Measurements from ENCODE around the gene GPA33.

Gene GPA33

GRCh38 chr1:167138703-167139102 is 48.5 kb upstream of the GPA33 start (continued):
- no peak for TF ChIP-seq ZNF398 (tag by site-specific recombination; IDR thresholded peaks at IDR 0.05)
- TF ChIP-seq RBAK (tag by site-specific recombination; IDR thresholded peaks at IDR 0.05): no peak
- TF ChIP-seq ZNF140 (tag by site-specific recombination; IDR thresholded peaks at IDR 0.05): no peak
- no peak for TF ChIP-seq ZNF623 (tag by site-specific recombination; IDR thresholded peaks at IDR 0.05)
- no peak for TF ChIP-seq ZNF530 (tag by site-specific recombination; IDR thresholded peaks at IDR 0.05; ENCODE audit: low read depth)
- no peak for TF ChIP-seq ZNF555 (tag by site-specific recombination; conservative IDR thresholded peaks at IDR 0.05)
- TF ChIP-seq ZNF610 (tag by site-specific recombination; IDR thresholded peaks at IDR 0.05; ENCODE audit: borderline replicate concordance): no peak
- no peak for TF ChIP-seq HOXC10 (CRISPR knock-in tag; IDR thresholded peaks at IDR 0.05)

- H3K9me3 ChIP-seq (ENCODE audit: control insufficient read depth, insufficient read depth, low read depth, low read length): no peaks in the 10 kb centered on the region
- no peak overlapping the region for H3K27ac ChIP-seq (ENCODE audit: extremely low read depth, low read depth, low read length)
- H3K36me3 ChIP-seq (ENCODE audit: control insufficient read depth in 2 of 2, insufficient read depth in 1 of 2, low read length in 2 of 2): no peaks in the 10 kb centered on the region
- TF ChIP-seq ZBTB20 (tag by site-specific recombination; IDR thresholded peaks at IDR 0.05) (no peak), ZNF426 (tag by site-specific recombination; IDR thresholded peaks at IDR 0.05) (no peak), ZNF768 (tag by site-specific recombination; IDR thresholded peaks at IDR 0.05) (no peak), ZNF645 (tag by site-specific recombination; IDR thresholded peaks at IDR 0.05) (no peak), ZNF350 (tag by site-specific recombination; IDR thresholded peaks at IDR 0.05) (no peak), ZNF501 (tag by site-specific recombination; IDR thresholded peaks at IDR 0.05) (no peak), ZNF707 (tag by site-specific recombination; IDR thresholded peaks at IDR 0.05) (no peak), ZNF248 (tag by site-specific recombination; IDR thresholded peaks at IDR 0.05) (no peak), ZNF121 (tag by site-specific recombination; IDR thresholded peaks at IDR 0.05) (no peak), ZNF223 (tag by site-specific recombination; IDR thresholded peaks at IDR 0.05) (no peak), ZBTB44 (tag by site-specific recombination; IDR thresholded peaks at IDR 0.05) (no peak), ZNF473 (tag by site-specific recombination; IDR thresholded peaks at IDR 0.05) (no peak), ZXDB (tag by site-specific recombination; IDR thresholded peaks at IDR 0.05) (no peak), ZNF777 (tag by site-specific recombination; IDR thresholded peaks at IDR 0.05; ENCODE audit: borderline replicate concordance) (no peak), ZNF561 (tag by site-specific recombination; IDR thresholded peaks at IDR 0.05; ENCODE audit: borderline replicate concordance) (no peak), MZF1 (tag by site-specific recombination; IDR thresholded peaks at IDR 0.05; ENCODE audit: borderline replicate concordance) (no peak), ZNF701 (tag by site-specific recombination; IDR thresholded peaks at IDR 0.05) (no peak), SCRT1 (tag by site-specific recombination; IDR thresholded peaks at IDR 0.05; ENCODE audit: borderline replicate concordance) (no peak), GLI4 (tag by site-specific recombination; IDR thresholded peaks at IDR 0.05) (no peak)
- TF ChIP-seq, protein P1, sequence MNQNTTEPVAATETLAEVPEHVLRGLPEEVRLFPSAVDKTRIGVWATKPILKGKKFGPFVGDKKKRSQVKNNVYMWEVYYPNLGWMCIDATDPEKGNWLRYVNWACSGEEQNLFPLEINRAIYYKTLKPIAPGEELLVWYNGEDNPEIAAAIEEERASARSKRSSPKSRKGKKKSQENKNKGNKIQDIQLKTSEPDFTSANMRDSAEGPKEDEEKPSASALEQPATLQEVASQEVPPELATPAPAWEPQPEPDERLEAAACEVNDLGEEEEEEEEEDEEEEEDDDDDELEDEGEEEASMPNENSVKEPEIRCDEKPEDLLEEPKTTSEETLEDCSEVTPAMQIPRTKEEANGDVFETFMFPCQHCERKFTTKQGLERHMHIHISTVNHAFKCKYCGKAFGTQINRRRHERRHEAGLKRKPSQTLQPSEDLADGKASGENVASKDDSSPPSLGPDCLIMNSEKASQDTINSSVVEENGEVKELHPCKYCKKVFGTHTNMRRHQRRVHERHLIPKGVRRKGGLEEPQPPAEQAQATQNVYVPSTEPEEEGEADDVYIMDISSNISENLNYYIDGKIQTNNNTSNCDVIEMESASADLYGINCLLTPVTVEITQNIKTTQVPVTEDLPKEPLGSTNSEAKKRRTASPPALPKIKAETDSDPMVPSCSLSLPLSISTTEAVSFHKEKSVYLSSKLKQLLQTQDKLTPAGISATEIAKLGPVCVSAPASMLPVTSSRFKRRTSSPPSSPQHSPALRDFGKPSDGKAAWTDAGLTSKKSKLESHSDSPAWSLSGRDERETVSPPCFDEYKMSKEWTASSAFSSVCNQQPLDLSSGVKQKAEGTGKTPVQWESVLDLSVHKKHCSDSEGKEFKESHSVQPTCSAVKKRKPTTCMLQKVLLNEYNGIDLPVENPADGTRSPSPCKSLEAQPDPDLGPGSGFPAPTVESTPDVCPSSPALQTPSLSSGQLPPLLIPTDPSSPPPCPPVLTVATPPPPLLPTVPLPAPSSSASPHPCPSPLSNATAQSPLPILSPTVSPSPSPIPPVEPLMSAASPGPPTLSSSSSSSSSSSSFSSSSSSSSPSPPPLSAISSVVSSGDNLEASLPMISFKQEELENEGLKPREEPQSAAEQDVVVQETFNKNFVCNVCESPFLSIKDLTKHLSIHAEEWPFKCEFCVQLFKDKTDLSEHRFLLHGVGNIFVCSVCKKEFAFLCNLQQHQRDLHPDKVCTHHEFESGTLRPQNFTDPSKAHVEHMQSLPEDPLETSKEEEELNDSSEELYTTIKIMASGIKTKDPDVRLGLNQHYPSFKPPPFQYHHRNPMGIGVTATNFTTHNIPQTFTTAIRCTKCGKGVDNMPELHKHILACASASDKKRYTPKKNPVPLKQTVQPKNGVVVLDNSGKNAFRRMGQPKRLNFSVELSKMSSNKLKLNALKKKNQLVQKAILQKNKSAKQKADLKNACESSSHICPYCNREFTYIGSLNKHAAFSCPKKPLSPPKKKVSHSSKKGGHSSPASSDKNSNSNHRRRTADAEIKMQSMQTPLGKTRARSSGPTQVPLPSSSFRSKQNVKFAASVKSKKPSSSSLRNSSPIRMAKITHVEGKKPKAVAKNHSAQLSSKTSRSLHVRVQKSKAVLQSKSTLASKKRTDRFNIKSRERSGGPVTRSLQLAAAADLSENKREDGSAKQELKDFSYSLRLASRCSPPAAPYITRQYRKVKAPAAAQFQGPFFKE (tag by site-specific recombination; IDR thresholded peaks at IDR 0.05; ENCODE audit: borderline replicate concordance): no peak
- ChIA-PET CTCF (interaction anchor here (1.5 kb wide), 1 partner anchor 14 kb away, joined by 4 read pairs; no protein-coding TSS in a partner anchor), POLR2A (no interaction called here)
- H3K4me1 ChIP-seq (ENCODE audit: control insufficient read depth, insufficient read depth, low read length): no peaks in the 10 kb centered on the region
- H3K4me3 ChIP-seq (ENCODE audit: low read depth, low read length): no peak overlapping the region
Observed at GRCh38 chr1:167137793-167138510, 47.8 kb upstream of the GPA33 start.
